ENCODE results near the gene PAWR.
"Not testable (repeated sequence)": the region's sequence is repeated elsewhere in the genome, so short reads cannot be mapped to it uniquely, and the experiment has no call there.

Gene PAWR

GRCh38 chr12:79644274-79645234, 46.2 kb downstream of the PAWR start:
- no peak for DNase-seq

- no peak for DNase-seq
Measured at GRCh38 chr12:79643821-79644220, 46.9 kb downstream of the PAWR start.

GRCh38 chr12:79638490-79638889, 52.3 kb downstream of the PAWR start:
- no peak for DNase-seq

DNA sequence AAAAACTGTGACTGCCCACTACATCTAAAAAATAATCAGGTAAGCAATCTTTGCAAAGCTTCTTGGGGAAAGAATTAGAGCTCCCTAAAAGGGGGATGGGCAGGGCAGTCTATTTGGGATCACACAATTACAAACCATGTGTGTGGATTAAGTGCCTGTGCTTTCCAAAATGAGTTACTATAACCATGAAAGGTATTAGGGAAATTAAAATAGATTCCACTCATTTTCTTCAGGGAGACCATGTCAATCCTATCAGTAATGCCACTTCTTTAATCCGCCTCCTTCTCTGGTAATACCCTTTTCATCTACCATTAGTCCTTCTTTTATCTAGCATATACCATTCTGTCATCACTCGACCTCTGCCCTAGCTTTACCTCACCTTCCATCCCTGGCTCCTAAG, 53.7 kb downstream of the PAWR start:
- DNase-seq: no peak

DNA sequence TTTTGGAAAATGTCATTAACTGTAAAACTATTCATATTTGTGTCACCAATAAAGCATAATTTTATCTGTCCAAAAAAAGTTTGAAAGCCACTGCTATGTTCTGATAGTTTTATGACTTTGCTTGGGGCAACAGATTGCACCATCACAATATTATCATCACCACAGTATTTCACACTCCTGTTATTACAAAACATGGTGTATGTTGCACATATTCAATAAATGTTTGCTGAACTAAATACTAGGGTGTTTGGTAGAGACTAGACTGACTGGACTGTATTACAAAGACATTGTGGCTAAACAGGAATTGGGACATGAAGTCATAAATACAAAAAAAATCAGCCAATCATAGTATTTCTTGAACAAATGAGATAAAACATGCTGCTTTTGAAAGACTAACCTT, 55.1 kb downstream of the PAWR start:
- DNase-seq: no peak

DNA sequence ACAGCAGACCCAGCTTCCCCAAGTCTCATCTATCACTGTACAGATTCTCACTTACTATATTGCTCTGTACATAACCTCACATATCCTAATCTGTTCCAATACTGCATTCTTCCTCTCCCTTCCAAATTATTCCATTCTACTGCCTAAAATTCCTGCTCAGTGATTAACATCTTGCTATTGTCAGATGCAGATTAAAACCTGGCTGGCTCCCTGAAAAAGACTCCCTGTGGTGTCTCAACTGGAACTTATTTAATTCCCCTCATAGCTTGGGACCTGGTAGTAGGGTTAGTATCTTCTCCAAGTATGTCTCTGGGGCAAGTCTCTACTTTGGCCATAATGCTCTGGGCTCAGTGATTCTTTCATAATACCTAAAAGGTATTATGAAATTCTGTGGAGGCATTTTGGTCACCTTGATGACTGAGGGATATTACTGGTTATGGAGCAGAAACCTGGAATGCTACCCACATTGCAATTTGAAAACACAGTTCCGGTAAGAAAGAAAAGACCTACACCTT, 55.8 kb downstream of the PAWR start:
- DNase-seq: no peak

- DNase-seq: no peak
Measured at GRCh38 chr12:79629561-79629960, 61.2 kb downstream of the PAWR start.

DNA sequence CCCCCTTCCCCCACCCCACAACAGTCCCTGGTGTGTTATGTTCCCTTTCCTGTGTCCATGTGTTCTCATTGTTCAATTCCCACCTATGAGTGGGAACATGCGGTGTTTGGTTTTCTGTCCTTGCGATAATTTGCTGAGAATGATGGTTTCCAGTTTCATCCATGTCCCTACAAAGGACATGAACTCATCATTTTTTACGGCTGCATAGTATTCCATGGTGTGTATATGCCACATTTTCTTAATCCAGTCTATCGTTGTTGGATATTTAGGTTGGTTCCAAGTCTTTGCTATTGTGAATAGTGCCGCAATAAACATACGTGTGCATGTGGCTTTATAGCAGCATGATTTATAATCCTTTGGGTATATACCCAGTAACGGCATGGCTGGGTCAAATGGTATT, 64.0 kb downstream of the PAWR start:
- DNase-seq: not testable (repeated sequence)

GRCh38 chr12:79624378-79624777, 66.4 kb downstream of the PAWR start:
- no peak for DNase-seq

DNA sequence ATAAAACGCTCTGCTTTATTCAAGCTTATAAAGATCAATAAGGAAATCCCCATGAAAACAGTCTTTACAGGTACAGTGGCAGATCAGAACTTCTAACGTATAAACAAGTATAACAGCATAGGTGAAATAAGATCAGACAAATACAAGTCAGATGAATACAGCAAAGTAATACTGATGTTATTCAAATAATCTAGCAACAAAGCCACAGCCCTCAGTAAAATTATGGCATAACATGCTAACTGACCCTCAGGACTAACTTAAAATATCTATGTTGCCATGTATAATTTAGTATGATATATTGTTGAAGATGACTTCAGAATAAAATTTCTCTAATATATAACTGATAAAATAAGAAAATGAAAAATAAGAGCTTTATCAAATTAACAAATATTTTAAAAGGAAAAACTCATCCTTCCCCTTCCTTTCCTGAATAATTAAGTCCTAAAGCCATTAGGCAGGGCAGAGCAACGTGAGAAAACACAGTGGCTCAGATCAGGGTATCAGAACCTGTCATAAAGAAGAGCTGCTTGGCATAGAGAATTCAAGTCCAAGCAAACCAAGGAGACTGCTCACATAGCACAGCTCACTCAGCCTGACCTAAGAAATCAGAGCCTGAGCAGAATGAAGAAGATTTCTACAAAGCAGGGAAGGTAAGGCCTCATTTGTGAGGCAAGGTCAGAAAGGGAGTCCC, 70.7 kb downstream of the PAWR start:
- no peak for DNase-seq

GRCh38 chr12:79618848-79619404, 71.8 kb downstream of the PAWR start:
- DNase-seq: no peak

GRCh38 chr12:79617696-79618095, 73.1 kb downstream of the PAWR start:
- no peak for DNase-seq

DNA sequence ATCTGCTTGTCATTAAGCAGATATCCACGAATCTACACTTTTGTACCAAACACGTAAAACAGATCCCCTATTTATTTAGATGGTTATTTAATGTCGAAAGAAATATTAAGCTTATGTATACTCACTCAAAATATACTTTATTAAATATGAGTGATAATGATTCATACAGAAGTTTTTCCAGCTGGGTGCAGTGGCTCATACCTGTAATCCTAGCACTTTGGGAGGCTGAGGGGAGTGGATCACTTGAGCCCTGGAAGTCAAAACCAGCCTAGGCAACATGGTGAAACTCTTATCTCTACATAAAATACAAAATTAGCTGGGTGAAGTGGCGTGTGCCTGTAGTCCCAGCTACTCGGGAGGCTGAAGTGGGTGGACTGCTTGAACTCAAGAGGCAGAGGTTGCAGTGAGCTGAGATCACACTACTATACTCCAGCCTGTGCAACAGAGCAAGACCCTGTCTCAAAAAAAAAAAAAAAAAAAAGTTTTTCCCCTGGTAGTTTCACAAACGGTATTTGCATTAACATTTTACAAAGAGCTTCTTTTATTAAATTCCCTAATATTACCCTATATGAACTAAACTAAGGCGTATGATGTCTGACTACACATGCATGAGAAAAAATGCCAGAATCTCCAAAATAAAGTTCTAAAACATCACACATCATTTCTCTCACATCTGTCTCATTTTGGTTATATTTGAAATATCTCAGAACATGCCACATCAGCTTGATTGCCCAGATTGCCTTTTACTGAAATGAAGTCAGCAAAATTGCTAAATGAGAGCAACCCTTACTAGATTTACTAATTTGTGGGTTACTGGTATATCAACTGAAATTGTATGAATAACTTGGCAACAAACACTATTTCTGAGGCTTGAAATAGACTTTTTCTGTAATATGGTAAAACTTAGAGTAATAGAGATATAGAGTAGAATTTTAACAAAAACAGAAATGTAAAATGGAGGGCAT, 74.9 kb downstream of the PAWR start:
- DNase-seq: no peak

DNA sequence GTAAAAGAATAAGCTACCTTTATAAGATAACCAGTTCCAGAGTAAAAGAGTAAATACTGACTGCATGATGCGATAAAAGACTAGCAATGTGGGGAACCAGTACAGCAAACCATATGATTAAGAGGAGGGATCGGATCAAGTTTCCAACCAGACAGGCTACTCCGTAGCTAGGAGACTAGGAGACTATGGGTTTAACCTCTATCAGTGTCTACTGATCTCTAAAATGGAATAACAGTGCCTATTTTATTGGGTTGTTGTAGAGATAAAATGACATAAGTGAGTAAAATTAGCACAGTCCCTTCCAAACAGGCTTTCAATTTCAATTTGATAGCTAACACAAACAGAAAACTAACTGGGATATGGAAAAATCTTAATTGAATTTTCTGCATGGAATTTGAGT, 76.0 kb downstream of the PAWR start:
- DNase-seq: no peak

DNA sequence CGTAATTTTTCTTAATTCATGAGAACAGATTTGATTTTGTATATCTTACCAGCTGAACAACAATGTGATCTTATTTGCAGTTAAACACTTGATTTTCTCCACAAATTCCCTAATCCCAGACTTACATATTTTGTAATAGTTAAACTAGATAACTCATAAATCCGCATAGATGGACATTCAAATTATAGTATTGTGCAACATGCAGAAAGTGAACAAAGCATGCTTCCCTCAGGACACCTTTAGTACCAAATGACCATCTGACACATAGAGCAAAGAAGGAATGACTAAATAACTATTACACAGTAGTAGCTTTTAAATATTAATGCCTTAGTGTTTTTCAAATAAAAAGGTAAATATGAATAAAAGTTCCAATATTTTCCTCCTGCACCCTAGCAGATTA, 88.9 kb downstream of the PAWR start:
- DNase-seq: no peak

- no peak for DNase-seq
Measured at GRCh38 chr12:79597910-79598309, 92.9 kb downstream of the PAWR start.

GRCh38 chr12:79596719-79597350, 93.9 kb downstream of the PAWR start:
- DNase-seq: no peak

- no peak for DNase-seq
Measured at GRCh38 chr12:79595273-79595672, 95.5 kb downstream of the PAWR start.

- DNase-seq: no peak
Measured at GRCh38 chr12:79592865-79593264, 97.9 kb downstream of the PAWR start.

DNA sequence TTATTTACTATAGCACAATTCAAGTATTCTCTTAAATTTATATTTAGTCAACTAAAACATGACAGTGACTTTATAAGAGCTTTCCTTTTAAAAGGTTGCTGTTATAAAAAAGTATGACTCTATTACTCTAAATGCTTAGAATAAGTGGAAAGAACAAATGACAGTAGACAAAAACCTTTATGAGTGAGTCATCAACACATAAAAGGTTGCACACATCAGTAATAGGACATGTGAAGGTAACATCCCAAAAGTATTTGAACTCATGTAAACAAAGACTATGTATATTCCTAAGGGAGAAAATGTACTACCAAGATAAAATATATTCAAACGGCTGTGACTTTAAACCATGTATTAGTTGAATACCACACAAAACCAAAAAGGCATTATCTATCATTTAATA, 98.8 kb downstream of the PAWR start:
- DNase-seq: no peak

- no peak for DNase-seq
Measured at GRCh38 chr12:79590751-79591150, 100.0 kb downstream of the PAWR start.

DNA sequence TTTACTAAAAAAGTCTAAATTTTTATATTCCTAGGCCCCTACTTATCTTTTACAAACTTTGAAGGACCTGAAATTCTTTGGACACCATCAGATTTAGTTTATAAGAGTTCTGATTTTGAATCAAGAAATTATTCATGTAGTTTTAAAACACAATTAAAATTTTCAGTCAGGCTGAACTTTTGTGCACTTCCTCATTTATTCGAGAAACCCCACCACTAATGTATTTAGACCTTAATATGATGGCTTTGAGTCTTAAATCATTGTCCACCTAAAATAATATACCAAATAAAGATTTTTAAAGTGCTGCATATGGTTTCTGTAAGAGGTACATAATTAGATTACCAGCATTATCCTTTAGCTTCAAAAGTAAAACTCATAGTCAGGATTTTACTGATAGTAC, 103.4 kb downstream of the PAWR start:
- DNase-seq: no peak

Measured in CD4-positive, alpha-beta T cell treated with Interleukin-17A for 4 hours (primary cell).